HG03045 (cell line): Measurements from ENCODE around the gene ATAD5.

Source experiments
- ATAC-seq: cut with Tn5 transposase; IDR thresholded peaks from one replicate; pipeline ENCODE4 v1.9.1; 2021; ENCODE audit warnings: mild to moderate bottlenecking, moderate library complexity; ENCODE audit not compliant: unreplicated experiment

Gene ATAD5

DNA sequence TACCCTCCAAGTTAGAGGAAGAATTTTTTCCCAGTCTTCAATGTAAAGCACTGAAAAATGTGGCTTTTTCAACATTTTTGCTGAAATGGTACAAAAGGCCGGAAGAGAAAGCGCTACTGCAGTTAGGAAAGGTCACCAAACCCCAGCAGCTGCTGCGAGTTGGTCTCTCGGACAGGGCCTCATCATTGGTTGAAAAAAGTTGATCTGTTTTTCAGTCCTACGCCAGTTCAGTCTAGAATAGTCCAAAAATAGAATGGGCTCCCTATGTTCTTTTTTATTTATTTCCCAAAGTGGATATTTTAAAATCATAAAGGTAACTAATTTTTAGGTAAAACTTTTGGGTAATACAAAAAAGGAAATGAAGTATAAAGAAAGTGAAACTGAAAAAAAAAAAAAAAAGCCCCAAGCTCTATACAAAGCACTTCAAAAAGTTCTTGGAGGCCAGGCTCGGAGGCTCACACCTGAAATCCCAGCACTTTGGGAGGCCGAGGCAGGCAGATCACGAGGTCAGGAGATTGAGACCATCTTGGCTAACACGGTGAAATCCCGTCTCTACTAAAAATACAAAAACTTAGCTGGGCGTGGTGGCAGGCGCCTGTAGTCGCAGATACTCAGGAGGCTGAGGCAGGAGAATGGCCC lies 107.4 kb downstream of the ATAD5 start:
- no peak for ATAC-seq

DNA sequence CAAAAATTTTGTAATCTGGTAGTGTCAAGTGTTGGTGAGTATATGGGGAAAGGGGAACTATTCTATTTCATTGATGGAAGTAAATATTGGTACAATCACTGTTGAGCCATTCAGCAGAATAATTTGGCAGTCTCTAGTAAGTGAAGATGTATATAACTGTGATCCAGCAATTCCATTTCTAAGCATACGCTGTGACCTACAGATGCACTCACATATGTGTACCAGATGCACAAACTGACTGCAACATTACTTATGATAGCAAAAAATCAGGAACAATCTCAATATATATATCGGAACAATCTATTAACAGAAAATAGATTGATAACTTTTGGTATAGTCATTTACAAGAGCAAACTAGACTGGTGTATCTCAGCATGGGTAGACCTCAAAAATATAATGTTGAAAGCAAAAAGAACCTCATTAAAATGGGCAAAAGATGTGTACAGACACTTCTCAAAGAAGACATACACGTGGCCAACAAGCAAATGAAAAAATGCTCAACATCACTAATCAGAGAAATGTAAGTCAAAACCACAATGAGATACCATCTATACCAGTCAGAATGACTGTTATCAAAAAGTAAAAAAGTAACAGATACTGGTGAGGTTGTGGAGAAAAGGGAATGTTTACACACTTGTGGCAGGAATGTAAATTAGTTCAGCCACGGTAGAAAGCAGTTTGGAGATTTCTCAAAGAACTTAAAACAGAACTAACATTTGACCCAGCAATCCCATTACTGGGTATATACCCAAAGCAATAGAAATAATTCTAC lies 110.7 kb downstream of the ATAD5 start:
- ATAC-seq, result no peak
